Mesenchymal stem cell (in vitro differentiated cells and primary cell): ENCODE data around the gene CHRDL2.

Experiments
- DNase-seq: peaks from one replicate; pipeline ENCODE4 v3.0.0-alpha.2; 2013
- H2AFZ ChIP-seq: one replicate; pipeline ENCODE4 v1.6.1; 2013; ENCODE audit warnings: low read depth, mild to moderate bottlenecking, control low read depth, inconsistent platforms, low read length, moderate library complexity
- H2AK5ac ChIP-seq: 2 replicates; pipeline ENCODE4 v1.6.1; 2013; ENCODE audit warnings: low read length, moderate library complexity, mild to moderate bottlenecking, inconsistent platforms; ENCODE audit not compliant: severe bottlenecking
- H2BK120ac ChIP-seq: one replicate; pipeline ENCODE4 v1.6.1; 2013; ENCODE audit warnings: low read depth, mild to moderate bottlenecking, inconsistent platforms, low read length, moderate library complexity
- H2BK12ac ChIP-seq, 2 experiments: one replicate each; pipeline ENCODE4 v1.6.1; 2013; ENCODE audit warnings: inconsistent platforms in 2 of 2, low read length in 2 of 2, mild to moderate bottlenecking in 2 of 2, moderate library complexity in 2 of 2, control low read depth in 1 of 2
- H2BK15ac ChIP-seq: one replicate; pipeline ENCODE4 v1.6.1; 2013; ENCODE audit warnings: mild to moderate bottlenecking, low read depth, inconsistent platforms; ENCODE audit not compliant: poor library complexity, severe bottlenecking
- H2BK5ac ChIP-seq: 2 replicates; pipeline ENCODE4 v1.6.1; 2013; ENCODE audit warnings: low read depth, mild to moderate bottlenecking, low read length, control low read depth, inconsistent platforms; ENCODE audit not compliant: poor library complexity, severe bottlenecking
- H3K14ac ChIP-seq, 2 experiments: one replicate each; pipeline ENCODE4 v1.6.1; 2013; ENCODE audit warnings: inconsistent platforms in 2 of 2, low read length in 2 of 2, control low read depth in 1 of 2, mild to moderate bottlenecking in 1 of 2, moderate library complexity in 1 of 2
- H3K18ac ChIP-seq, 2 experiments: one replicate each; pipeline ENCODE4 v1.6.1; 2013; ENCODE audit warnings: inconsistent platforms in 2 of 2, low read length in 2 of 2, control low read depth in 1 of 2, low read depth in 1 of 2, mild to moderate bottlenecking in 1 of 2
- H3K23ac ChIP-seq, 2 experiments: one replicate each; pipeline ENCODE4 v1.6.1; 2013; ENCODE audit warnings: inconsistent platforms in 2 of 2, low read length in 2 of 2, mild to moderate bottlenecking in 2 of 2, moderate library complexity in 2 of 2, control low read depth in 1 of 2
- H3K27ac ChIP-seq: 2 replicates; pipeline ENCODE4 v1.5.1; 2013; ENCODE audit warnings: mild to moderate bottlenecking, moderate library complexity, low read length, control low read depth, inconsistent platforms; ENCODE audit not compliant: poor library complexity, severe bottlenecking
- H3K27me3 ChIP-seq, 2 experiments: 2 replicates each; pipeline versions ENCODE4 v1.6.1 to v1.7.0; 2013; ENCODE audit warnings: low read length in 2 of 2, mild to moderate bottlenecking in 2 of 2, moderate library complexity in 2 of 2, control low read depth in 1 of 2, inconsistent platforms in 1 of 2; ENCODE audit not compliant: control insufficient read depth in 1 of 2, insufficient read depth in 1 of 2
- H3K36me3 ChIP-seq, 2 experiments: 2 replicates each; pipeline versions ENCODE4 v1.6.1 to v1.7.0; 2013; ENCODE audit warnings: low read length in 2 of 2, control low read depth in 1 of 2, inconsistent platforms in 1 of 2, low read depth in 1 of 2, mild to moderate bottlenecking in 1 of 2; ENCODE audit not compliant: insufficient read depth in 2 of 2, control insufficient read depth in 1 of 2
- H3K4ac ChIP-seq, 2 experiments: one replicate each; pipeline ENCODE4 v1.6.1; 2013; ENCODE audit warnings: inconsistent platforms in 2 of 2, low read length in 2 of 2, mild to moderate bottlenecking in 2 of 2, moderate library complexity in 2 of 2, control low read depth in 1 of 2, low read depth in 1 of 2
- H3K4me1 ChIP-seq: 2 replicates; pipeline ENCODE4 v1.6.1; 2013; ENCODE audit warnings: low read depth, low read length, control low read depth; ENCODE audit not compliant: control insufficient read depth, insufficient read depth
- H3K4me2 ChIP-seq: 2 replicates; pipeline ENCODE4 v1.6.1; 2013; ENCODE audit warnings: low read length, mild to moderate bottlenecking, inconsistent platforms; ENCODE audit not compliant: poor library complexity, severe bottlenecking
- H3K4me3 ChIP-seq, 2 experiments: 2 replicates each; pipeline versions ENCODE4 v1.5.1 to v1.7.0; 2013; ENCODE audit warnings: low read length in 2 of 2, mild to moderate bottlenecking in 2 of 2, control low read depth in 1 of 2, low read depth in 1 of 2; ENCODE audit not compliant: insufficient read depth in 1 of 2
- H3K79me1 ChIP-seq: replicated peaks from 2 replicates; pipeline ENCODE4 v1.6.1; 2013; ENCODE audit warnings: mild to moderate bottlenecking, control low read depth, low read length, inconsistent platforms; ENCODE audit not compliant: poor library complexity, severe bottlenecking
- H3K9ac ChIP-seq: 2 replicates; pipeline ENCODE4 v1.7.0; 2013; ENCODE audit warnings: mild to moderate bottlenecking, low read length, moderate library complexity
- H3K9me3 ChIP-seq: 2 replicates; pipeline ENCODE4 v1.7.0; 2013; ENCODE audit warnings: mild to moderate bottlenecking, low read length; ENCODE audit not compliant: control insufficient read depth
- H4K8ac ChIP-seq: one replicate; pipeline ENCODE4 v1.6.1; 2013; ENCODE audit warnings: inconsistent platforms, mild to moderate bottlenecking, low read length, moderate library complexity
- H4K91ac ChIP-seq: one replicate; pipeline ENCODE4 v1.6.1; 2013; ENCODE audit warnings: mild to moderate bottlenecking, low read length, inconsistent platforms
- WGBS: methylation state at CpG from one replicate; pipeline ENCODE4 v1.1.7; 2013; ENCODE audit warnings: mixed read lengths; 5-methylcytosine and 5-hydroxymethylcytosine counted together

CHRDL2 gene

GRCh38 chr11:74736031-74736430 lies 4.8 kb upstream of the CHRDL2 start:
- H3K4me1 ChIP-seq = peaks cover 5% of the 10 kb centered on the region
- H3K4me2 ChIP-seq = no peak overlapping the region
- peaks cover 29 to 33% of the 10 kb centered on the region in 2 experiments for H3K27me3 ChIP-seq
- no peaks in the 10 kb centered on the region for H3K36me3 ChIP-seq
- no peak overlapping the region for H3K23ac ChIP-seq
- H4K91ac ChIP-seq = no peak overlapping the region
- H2BK15ac ChIP-seq = no peak overlapping the region
- H3K27ac ChIP-seq = no peak overlapping the region
- no peaks in the 10 kb centered on the region for H3K9me3 ChIP-seq
- H3K4ac ChIP-seq = no peak overlapping the region
- H2BK5ac ChIP-seq = no peak overlapping the region
- H2BK12ac ChIP-seq = no peak overlapping the region
- H3K14ac ChIP-seq = no peak overlapping the region
- H3K9ac ChIP-seq = no peak overlapping the region
- H3K79me1 ChIP-seq = no peaks in the 10 kb centered on the region
- DNase-seq = no peak
- H3K4me3 ChIP-seq = no peak overlapping the region
- H2AFZ ChIP-seq = no peak overlapping the region
- 100% methylated on average over 1 of the region's 2 CpGs for WGBS
- H4K8ac ChIP-seq = no peak overlapping the region
- H2BK120ac ChIP-seq = no peak overlapping the region
- H3K18ac ChIP-seq = no peak overlapping the region
- H2AK5ac ChIP-seq = no peak overlapping the region

DNA sequence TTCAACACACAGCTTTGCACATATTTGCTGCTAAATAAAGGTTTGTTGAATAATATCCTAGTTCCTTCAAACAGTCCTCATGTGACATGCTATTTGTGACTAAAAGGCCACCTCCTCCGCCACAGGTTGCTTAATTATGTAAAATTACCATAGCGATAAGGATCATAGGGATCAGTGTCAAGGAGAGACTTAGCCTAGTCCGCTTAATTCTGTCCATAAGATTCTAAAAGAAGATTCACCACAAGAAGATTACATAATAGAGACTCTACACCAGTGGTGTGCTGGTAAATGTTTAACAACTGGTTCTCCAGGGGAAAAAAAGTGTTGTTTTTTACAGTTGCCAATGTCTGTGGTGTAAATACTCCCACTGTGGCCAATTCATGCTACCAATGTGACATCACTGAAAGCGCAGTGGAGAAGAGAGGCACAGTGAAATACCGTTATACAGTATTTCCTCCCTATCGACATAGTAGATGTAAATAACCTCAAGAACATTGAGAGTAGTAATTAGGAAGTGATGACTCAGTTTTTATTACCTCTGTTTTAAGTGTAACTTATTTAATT lies 4.2 kb upstream of the CHRDL2 start:
- no peak overlapping the region for H2BK15ac ChIP-seq
- H2AK5ac ChIP-seq = no peak overlapping the region
- H3K4me2 ChIP-seq = no peak overlapping the region
- H2BK120ac ChIP-seq = no peak overlapping the region
- H3K4ac ChIP-seq = no peak overlapping the region
- no peak overlapping the region for H4K8ac ChIP-seq
- H3K79me1 ChIP-seq = no peaks in the 10 kb centered on the region
- no peak for DNase-seq
- peaks cover 11% of the 10 kb centered on the region for H3K4me1 ChIP-seq
- no peaks in the 10 kb centered on the region for H3K9me3 ChIP-seq
- no peak overlapping the region for H3K27ac ChIP-seq
- H3K23ac ChIP-seq = no peak overlapping the region
- no peak overlapping the region for H2AFZ ChIP-seq
- peaks cover 35 to 38% of the 10 kb centered on the region in 2 experiments for H3K27me3 ChIP-seq
- 93% methylated on average over 3 of the region's 6 CpGs for WGBS
- no peaks in the 10 kb centered on the region for H3K36me3 ChIP-seq
- no peak overlapping the region for H3K4me3 ChIP-seq
- no peak overlapping the region for H4K91ac ChIP-seq
- H3K18ac ChIP-seq = no peak overlapping the region
- H3K9ac ChIP-seq = no peak overlapping the region
- H2BK12ac ChIP-seq = no peak overlapping the region
- no peak overlapping the region for H2BK5ac ChIP-seq
- H3K14ac ChIP-seq = no peak overlapping the region

GRCh38 chr11:74734559-74734925 lies 3.3 kb upstream of the CHRDL2 start:
- Histone ChIP-seq H3K36me3 (no peaks in the 10 kb centered on the region), H3K4me1 (peaks cover 11% of the 10 kb centered on the region), H3K79me1 (no peaks in the 10 kb centered on the region), H3K4me2 (no peak overlapping the region), H4K91ac (no peak overlapping the region), H2AK5ac (no peak overlapping the region), H2BK120ac (no peak overlapping the region), H3K4ac (no peak overlapping the region), H3K9me3 (no peaks in the 10 kb centered on the region), H3K23ac (no peak overlapping the region), H2BK5ac (no peak overlapping the region), H2BK15ac (no peak overlapping the region), H3K27ac (no peak overlapping the region), H3K27me3 (peaks cover 44 to 47% of the 10 kb centered on the region in 2 experiments), H2AFZ (no peak overlapping the region), H2BK12ac (no peak overlapping the region), H3K9ac (no peak overlapping the region), H3K14ac (no peak overlapping the region), H3K18ac (no peak overlapping the region), H4K8ac (no peak overlapping the region), H3K4me3 (no peak overlapping the region)
- no peak for DNase-seq
- 86% methylated on average over 1 of the region's 1 CpG for WGBS

DNA sequence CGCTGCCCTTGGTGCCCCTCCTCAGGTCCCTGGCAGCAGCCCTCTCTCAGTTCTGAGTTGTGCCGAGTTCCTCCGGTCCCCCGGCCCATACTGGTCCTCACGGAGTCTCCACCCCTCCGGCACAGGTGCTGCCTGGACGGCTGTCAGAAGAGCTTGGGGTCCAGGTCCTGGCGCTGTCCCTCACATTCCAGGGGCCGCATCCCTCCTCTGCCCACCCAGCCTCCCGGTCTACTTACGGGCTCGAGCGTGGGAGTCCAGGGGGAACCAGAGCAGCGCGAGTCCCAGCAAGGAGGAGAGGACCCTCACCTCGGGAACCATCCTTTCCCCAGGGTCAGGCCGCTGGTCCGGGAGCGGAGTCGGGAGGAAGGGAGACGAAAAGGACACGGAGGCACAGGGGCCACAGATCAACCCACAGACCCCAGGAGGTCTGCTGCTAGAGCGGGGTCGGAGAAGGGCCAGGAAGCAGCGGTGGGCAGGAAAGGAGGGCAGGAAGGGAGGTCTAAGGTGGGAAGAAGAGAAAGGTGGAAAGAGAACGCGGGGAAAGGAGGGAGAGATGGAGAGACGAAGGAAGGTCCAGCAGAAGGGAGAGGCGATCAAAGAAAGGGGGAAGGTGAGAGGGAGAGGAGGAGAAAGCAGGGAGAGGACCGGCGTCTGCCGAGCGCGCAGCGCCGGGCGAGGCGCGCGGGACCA lies 510 bp downstream of the CHRDL2 start:
- no peak overlapping the region for H2BK12ac ChIP-seq
- H3K9me3 ChIP-seq = no peaks in the 10 kb centered on the region
- no peak overlapping the region for H3K4ac ChIP-seq
- no peak overlapping the region for H2AK5ac ChIP-seq
- no peak overlapping the region for H2BK15ac ChIP-seq
- no peaks in the 10 kb centered on the region for H3K36me3 ChIP-seq
- H2BK5ac ChIP-seq = no peak overlapping the region
- no peak overlapping the region for H3K14ac ChIP-seq
- peaks cover 81 to 83% of the 10 kb centered on the region in 2 experiments for H3K27me3 ChIP-seq
- no peak overlapping the region for H3K18ac ChIP-seq
- no peak overlapping the region for H4K8ac ChIP-seq
- H3K4me3 ChIP-seq = no peak overlapping the region
- peak overlapping the region; percentile 31 for H3K4me2 ChIP-seq
- WGBS = 10% methylated on average over 29 of the region's 40 CpGs
- no peak for DNase-seq
- no peak overlapping the region for H3K9ac ChIP-seq
- no peaks in the 10 kb centered on the region for H3K79me1 ChIP-seq
- peaks cover 11% of the 10 kb centered on the region for H3K4me1 ChIP-seq
- no peak overlapping the region for H3K27ac ChIP-seq
- no peak overlapping the region for H4K91ac ChIP-seq
- no peak overlapping the region for H2AFZ ChIP-seq
- peak overlapping the region in 1 of 2 experiments; percentile 9 for H3K23ac ChIP-seq
- no peak overlapping the region for H2BK120ac ChIP-seq
